Measurements from ENCODE around the gene KTI12.
"Not testable (repeated sequence)": the region's sequence is repeated elsewhere in the genome, so short reads cannot be mapped to it uniquely, and the experiment has no call there.

Gene KTI12

GRCh38 chr1:52007215-52008002 is 26.2 kb downstream of the KTI12 start:
- Histone ChIP-seq H3K27me3 (replicated peaks; ENCODE audit: control insufficient read depth, insufficient read depth, low read length) (no peaks in the 10 kb centered on the region), H3K4me3 (replicated peaks; ENCODE audit: low read depth, low read length) (no peak overlapping the region), H3K36me3 (ENCODE audit: control insufficient read depth, insufficient read depth, low read length) (no peaks in the 10 kb centered on the region)
- no peak for TF ChIP-seq CTCF (IDR thresholded peaks at IDR 0.05; ENCODE audit: insufficient read depth, low read length, poor library complexity, severe bottlenecking)
- no peak for DNase-seq (ENCODE audit: extremely low read depth, insufficient read length)

DNA sequence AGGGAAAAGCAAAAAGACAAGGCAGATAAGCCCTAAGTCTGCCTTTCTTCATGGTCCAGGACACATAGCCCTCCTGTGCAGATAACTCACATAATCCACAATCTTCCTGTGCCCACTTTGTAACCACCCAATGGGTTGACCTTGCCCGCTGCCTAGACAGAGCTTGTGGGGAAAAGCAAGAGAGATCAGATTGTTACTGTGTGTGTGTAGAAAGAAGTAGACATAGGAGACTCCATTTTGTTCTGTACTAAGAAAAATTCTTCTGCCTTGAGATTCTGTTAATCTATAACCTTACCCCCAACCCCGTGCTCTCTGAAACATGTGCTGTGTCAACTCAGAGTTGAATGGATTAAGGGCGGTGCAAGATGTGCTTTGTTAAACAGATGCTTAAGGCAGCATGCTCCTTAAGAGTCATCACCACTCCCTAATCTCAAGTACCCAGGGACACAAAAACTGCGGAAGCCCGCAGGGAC is 27.5 kb downstream of the KTI12 start:
- not testable (repeated sequence) for H3K36me3 ChIP-seq (ENCODE audit: control insufficient read depth, insufficient read depth, low read length); H3K27me3 ChIP-seq (replicated peaks; ENCODE audit: control insufficient read depth, insufficient read depth, low read length); H3K4me3 ChIP-seq (replicated peaks; ENCODE audit: low read depth, low read length); DNase-seq (ENCODE audit: extremely low read depth, insufficient read length)

GRCh38 chr1:52005548-52005947 is 28.1 kb downstream of the KTI12 start:
- not testable (repeated sequence) for H3K36me3 ChIP-seq (ENCODE audit: control insufficient read depth, insufficient read depth, low read length); H3K4me3 ChIP-seq (replicated peaks; ENCODE audit: low read depth, low read length); DNase-seq (ENCODE audit: extremely low read depth, insufficient read length); H3K27me3 ChIP-seq (replicated peaks; ENCODE audit: control insufficient read depth, insufficient read depth, low read length)

DNA sequence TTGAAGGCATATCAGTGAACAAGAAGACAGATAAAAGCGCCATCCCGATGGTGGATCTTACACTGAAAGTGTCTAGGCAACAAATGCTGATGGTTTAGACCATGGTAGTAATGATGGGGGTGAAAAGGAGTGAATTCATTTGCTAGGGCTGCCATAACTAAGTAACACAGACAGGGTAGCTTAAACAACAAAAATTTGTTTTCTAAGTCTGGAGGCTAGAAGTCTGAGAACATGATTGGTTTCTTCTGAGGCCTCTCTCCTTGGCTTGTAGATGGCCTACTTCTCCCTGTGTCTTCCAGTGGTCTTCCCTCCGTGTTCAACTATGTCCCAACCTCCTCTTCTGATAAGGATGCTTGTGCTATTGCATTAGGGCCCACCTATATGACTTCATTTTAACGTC is 29.7 kb downstream of the KTI12 start:
- no peak for DNase-seq (ENCODE audit: extremely low read depth, insufficient read length)
- H3K4me3 ChIP-seq (replicated peaks; ENCODE audit: low read depth, low read length): no peak overlapping the region
- TF ChIP-seq CTCF (IDR thresholded peaks at IDR 0.05; ENCODE audit: insufficient read depth, low read length, poor library complexity, severe bottlenecking): no peak
- H3K27me3 ChIP-seq (replicated peaks; ENCODE audit: control insufficient read depth, insufficient read depth, low read length): no peaks in the 10 kb centered on the region
- no peaks in the 10 kb centered on the region for H3K36me3 ChIP-seq (ENCODE audit: control insufficient read depth, insufficient read depth, low read length)

- no peaks in the 10 kb centered on the region for H3K36me3 ChIP-seq (ENCODE audit: control insufficient read depth, insufficient read depth, low read length)
- DNase-seq (ENCODE audit: extremely low read depth, insufficient read length): peak; percentile 34
- no peaks in the 10 kb centered on the region for H3K27me3 ChIP-seq (replicated peaks; ENCODE audit: control insufficient read depth, insufficient read depth, low read length)
- H3K4me3 ChIP-seq (replicated peaks; ENCODE audit: low read depth, low read length): no peak overlapping the region
- TF ChIP-seq CTCF (IDR thresholded peaks at IDR 0.05; ENCODE audit: insufficient read depth, low read length, poor library complexity, severe bottlenecking): peak; percentile 81
These were observed 31.3 kb downstream of the KTI12 start for GRCh38 chr1:52002038-52002917.

DNA sequence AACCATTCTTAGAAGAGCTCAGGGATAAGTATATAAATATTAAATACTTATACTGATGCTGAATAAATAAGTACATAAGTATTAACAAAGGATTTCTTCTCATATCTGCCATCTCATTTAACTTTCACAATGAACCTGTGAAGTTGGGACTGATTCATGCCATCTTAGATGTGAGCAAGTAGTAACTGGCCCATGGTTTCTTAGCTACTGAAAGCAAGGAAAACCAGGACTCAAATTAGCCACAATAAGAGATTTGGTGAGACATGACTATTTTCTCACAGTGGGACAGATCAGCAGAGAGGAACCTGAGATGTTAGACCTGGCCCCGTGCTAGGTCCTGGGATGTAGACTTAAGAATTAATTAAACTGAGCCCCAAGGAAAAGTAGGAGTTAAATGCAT is 34.9 kb downstream of the KTI12 start:
- no peak for DNase-seq (ENCODE audit: extremely low read depth, insufficient read length)
- no peak for TF ChIP-seq CTCF (IDR thresholded peaks at IDR 0.05; ENCODE audit: insufficient read depth, low read length, poor library complexity, severe bottlenecking)

More for the DNA sequence above, 34.9 kb downstream of the KTI12 start:
- no peak overlapping the region for H3K4me3 ChIP-seq (replicated peaks; ENCODE audit: low read depth, low read length)
- H3K27me3 ChIP-seq (replicated peaks; ENCODE audit: control insufficient read depth, insufficient read depth, low read length): no peaks in the 10 kb centered on the region
- H3K36me3 ChIP-seq (ENCODE audit: control insufficient read depth, insufficient read depth, low read length): no peaks in the 10 kb centered on the region

Data from GM06990 (cell line).